Retina (tissue), 1 donor: ENCODE measurements around the gene SMS.

ENCODE experiments used
- DNase-seq: peaks from one replicate; pipeline ENCODE4 v3.0.0-alpha.2; 2016

Gene SMS

DNA sequence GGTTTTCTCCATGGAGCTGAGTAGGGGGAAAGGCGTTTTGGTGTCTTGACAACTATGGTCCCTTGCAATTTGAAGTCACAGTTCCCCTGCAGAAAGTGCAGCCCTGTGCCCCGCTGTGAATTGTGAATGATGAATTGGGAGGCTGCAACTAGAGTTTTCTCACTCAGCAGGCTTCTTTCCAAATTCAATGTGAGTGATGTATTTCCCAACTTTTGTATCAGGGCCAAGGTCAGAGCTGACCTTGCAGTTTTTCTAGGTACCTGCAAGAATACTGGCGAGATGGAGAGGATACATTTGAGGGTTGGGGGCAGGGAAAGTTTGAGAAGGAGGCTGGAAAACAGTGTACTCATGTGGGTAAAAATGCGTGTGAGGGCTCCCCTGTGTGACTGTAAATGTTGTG is 103.4 kb downstream of the SMS start:
- DNase-seq: no peak
